ENCODE measurements around the gene POMZP3.
"Not testable (repeated sequence)": the region's sequence is repeated elsewhere in the genome, so short reads cannot be mapped to it uniquely, and the experiment has no call there.

DNA sequence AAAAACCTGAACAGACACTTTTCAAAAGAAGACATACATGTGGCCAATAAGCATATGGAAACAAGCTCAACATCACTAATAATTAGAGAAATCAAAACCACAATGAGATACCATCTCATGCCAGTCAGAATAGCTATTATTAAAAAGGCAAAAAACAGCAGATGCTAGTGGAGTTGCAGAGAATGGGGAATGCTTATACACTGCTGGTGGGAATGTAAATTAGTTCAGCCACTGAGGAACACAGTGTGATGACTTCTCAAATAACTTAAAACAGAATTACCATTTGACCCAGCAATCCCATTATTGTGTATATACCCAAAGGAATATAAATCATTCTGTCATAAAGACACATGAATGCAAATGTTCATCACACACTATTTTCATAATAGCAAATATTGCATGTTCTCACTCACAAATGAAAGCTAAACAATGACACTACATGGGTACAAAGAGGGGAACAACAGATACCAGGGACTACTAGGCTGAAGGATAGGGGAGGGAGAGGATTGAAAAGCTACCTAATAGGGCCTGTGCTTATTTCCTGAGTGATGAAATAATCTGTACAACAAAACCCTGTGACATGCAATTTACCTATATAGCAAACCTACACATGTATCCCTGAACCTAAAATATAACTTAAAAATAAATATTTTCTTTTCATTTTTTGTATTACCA is 28.4 kb downstream of the POMZP3 start:
- TF ChIP-seq ELF4 (IDR thresholded peaks at IDR 0.05); FOXM1 (IDR thresholded peaks at IDR 0.05; ENCODE audit: borderline replicate concordance); ZNF384 (IDR thresholded peaks at IDR 0.05); BHLHE40 (IDR thresholded peaks at IDR 0.05; ENCODE audit: borderline replicate concordance); FOXK2 (IDR thresholded peaks at IDR 0.05); SUZ12 (IDR thresholded peaks at IDR 0.05); HDGF (IDR thresholded peaks at IDR 0.05; ENCODE audit: borderline replicate concordance); TARDBP (IDR thresholded peaks at IDR 0.05); ARNT (IDR thresholded peaks at IDR 0.05); FOXA1 (IDR thresholded peaks at IDR 0.05); NFRKB (IDR thresholded peaks at IDR 0.05): not testable (repeated sequence)
- TF ChIP-seq, protein P1, sequence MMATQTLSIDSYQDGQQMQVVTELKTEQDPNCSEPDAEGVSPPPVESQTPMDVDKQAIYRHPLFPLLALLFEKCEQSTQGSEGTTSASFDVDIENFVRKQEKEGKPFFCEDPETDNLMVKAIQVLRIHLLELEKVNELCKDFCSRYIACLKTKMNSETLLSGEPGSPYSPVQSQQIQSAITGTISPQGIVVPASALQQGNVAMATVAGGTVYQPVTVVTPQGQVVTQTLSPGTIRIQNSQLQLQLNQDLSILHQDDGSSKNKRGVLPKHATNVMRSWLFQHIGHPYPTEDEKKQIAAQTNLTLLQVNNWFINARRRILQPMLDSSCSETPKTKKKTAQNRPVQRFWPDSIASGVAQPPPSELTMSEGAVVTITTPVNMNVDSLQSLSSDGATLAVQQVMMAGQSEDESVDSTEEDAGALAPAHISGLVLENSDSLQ (IDR thresholded peaks at IDR 0.05) = not testable (repeated sequence)
